Hindlimb muscle (tissue), 1 donor: ENCODE measurements around the gene MINPP1. TPM values are rescaled to one million over a fixed set of nuclear protein-coding genes. Genes with fewer than 3 reads are reported as not detected.
A peak's percentile ranks its signal among the peaks of the same experiment; 100 is the strongest.
"Not testable (repeated sequence)": the region's sequence is repeated elsewhere in the genome, so short reads cannot be mapped to it uniquely, and the experiment has no call there.

Experiments used
- DNase-seq: peaks from one replicate; pipeline ENCODE4 v3.0.0-alpha.2; 2013
- polyA plus RNA-seq: library from polyadenylated mRNA; unstranded; fragments of 120-200 nt; gene quantifications from one replicate; pipeline ENCODE4 v1.2.1, GENCODE V29; 2013; ENCODE audit not compliant: insufficient read length

MINPP1 gene
- polyA plus RNA-seq, 1 donor, result 15.9 TPM

DNA sequence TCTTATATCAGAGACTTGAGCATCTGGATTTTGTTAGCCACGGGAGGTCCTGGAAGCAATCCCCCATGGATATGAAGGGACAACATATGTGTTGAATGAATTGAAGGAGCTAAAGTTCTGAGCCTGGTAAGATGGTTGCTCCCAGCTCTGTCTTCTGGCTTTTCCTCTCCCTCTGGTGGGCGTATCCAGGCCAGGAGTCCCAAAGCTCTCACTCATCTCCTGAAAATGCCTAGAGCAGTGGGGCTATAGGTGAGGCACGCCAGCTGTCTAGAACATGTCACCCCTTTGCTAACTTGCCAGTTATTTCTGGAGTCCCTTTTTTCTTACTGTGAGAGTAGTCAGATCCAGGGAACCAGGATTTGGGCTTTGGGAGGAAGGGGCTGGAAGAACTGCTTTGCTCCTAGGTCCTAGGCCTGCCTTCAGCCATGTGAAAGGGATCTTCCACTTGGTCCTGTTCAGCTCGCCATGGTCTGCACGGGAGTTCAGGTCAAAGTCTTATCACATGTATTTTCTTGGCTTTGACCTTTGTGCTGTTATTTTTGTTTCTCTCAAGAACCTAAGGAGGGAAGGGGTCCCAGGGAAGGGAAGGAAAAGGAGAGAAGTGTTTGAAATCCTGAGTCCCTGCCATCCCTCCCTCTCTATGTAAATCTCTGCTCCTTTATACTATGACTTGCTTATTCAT lies 73.6 kb downstream of the MINPP1 start:
- no peak for DNase-seq

DNA sequence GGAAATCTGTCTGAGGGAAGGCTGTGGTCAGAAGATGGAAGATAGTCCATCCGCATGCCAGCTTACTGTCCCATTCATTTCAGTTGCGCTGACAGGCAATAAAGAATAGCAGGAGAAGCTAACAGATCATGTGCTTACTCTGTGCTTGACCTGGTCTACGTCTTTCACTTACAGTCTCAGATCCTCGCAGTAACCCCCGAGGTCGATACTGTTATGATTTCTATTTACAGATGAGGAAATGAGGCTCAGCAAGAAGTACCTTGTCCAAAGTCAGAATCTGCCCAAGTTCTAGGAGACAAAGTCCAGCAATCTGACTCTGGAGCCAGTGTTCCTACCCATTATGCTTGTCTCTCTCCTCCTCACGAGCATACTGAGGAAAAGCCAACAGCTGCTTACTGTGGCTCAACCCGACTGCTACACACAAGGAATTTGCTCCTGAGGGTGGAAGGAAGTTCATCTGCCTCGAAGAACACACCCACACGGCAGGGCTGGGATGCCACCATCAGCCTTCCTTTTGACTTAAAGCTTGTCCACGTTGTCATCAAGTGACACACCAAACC lies 74.2 kb downstream of the MINPP1 start:
- DNase-seq, result peak; percentile 16

DNA sequence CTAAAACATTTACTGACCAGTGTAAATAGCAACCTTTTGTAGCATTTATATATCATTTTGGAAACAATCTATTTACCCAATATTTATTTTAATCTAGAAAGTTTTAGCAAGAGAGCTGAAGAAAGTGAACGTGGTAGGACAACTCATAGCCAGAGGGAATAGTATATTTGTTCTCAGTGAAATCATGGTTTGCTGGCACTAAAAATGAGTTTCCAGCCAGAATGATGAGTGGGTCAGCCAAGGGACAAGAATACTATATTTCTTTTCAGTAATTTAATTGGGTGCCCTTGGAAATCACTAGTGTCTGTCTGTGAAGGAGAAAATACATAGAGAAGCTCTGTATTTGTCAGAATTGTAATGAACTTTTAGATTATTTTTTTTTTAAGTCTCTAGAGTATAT lies 74.9 kb downstream of the MINPP1 start:
- peak; percentile 64 for DNase-seq

DNA sequence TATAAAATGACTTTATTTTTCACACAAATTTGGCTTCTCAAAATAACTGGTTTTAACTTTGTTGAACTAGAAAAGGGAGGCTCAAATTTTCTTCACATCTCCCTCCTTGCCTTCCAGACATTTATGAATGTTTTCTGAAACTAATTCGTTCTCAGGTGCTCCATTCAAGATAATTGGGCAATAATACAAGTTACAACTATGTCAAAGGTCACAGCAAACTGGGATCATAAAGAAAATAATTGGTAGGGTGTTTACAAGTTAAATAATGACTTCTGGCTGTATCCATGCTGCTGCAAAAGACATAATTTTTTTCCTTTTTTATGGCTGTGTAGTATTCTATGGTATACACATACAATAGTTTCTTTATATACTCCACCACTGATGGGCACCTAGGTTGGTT lies 75.3 kb downstream of the MINPP1 start:
- DNase-seq, result no peak

DNA sequence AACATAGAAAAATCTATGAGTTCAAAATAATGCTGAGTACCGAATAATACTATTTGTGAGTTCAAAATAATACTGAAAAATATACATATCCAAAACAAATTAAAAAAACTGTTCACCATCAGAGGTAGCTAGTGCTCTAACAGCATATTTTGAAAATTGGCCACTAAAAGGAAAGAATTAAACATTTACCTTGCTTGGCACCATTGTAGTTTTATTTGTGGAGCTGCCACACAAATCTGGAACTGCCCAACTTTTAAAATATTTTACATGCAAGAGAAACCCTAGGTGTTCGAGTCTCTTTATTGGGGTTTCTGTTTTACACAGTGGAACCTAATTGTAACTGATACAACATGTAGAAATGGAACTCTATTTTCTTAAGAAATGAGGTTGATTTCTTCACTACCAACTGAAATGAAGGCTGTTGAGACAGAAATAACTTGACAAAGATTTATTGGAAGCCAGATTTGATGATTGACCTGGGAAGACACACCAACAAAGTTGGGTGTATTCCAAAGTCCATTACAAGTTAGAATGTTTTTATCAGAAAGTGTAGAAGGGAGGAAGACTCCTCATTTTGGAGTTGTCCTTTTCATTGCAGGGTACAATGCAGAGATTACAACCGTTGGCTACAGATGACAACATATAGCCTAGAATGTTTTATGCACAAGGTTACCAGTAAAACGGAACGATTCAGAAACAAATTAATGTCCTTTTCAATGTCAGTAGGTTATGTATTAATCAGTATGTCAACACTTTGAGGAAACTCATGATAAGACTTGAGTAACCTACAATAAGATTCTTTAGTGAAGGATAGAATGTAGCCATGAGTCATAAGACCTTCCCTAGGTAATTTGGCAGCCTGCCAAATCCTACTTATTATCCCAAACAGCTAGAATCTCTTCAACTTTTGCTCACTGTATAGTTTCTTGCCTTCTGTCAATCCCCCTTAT lies 81.1 kb downstream of the MINPP1 start:
- DNase-seq, result no peak

DNA sequence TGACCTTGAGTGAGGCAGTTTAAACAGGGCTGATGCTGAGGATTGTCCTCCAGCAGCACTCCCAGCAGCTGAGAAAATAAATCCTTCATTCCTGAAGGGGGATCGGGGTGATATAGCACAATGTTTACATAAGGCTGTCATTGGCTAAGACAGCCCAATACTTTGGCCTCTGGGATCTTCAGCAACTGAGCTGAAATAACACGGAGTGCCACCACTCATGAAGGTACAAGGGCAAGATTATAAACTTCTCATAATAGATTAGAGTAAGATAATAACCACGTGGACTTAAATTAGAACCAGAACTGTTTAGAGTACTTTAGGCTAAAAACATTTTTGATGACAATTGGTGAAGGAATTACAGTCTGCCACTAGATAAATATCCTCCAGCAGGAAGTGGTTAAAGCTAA lies 85.0 kb downstream of the MINPP1 start:
- DNase-seq, result no peak

DNA sequence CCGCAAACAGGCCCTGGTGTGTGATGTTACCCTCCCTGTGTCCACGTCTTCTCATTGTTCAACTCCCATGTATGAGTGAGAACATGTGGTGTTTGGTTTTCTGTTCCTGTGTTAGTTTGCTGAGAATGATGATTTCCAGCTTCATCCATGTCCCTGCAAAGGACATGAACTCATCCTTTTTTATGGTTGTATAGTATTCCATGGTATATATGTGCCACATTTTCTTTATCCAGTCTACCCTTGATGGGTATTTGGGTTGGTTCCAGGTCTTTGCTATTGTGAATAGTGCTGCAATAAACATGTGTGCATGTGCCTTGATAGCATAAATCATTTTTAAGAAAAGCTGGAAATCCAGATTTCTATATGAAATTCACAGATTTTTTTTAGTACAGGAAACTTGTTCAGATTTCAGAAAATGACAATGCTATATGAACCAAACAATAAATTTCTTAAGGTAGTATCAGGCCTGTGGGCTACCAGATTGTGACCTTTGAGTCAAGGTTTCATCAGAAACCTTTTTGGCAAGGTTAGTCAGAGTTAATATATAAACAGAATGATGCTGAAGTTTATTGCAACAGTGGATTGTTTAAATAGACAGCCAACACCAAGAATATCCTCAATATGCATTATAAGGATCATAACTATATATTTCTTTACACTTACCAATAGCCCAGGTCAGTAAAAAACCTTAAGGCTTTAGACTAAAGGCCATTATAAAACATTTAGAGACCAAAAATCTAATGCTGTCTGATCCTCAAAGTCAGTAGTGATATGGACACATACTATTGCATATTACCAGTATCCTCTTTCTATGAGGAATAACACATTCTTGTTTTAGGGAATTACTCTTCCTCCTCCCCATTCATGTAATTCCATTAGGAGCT lies 86.3 kb downstream of the MINPP1 start:
- DNase-seq, result no peak

DNA sequence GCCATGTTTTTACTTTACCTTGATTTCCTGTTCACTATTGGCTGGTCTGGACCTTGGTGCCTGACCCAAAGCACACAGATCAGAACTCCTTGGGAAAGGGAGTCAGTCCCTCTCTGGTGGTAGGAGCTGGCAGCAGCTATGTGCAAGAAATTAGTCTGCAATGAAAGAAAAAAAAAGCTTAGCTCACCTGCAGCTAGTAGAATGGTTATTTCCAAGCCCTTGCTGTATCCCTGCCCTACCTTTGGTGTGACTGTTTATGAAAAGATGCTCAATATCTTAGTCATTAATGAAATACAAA lies 86.8 kb downstream of the MINPP1 start:
- DNase-seq, result no peak

DNA sequence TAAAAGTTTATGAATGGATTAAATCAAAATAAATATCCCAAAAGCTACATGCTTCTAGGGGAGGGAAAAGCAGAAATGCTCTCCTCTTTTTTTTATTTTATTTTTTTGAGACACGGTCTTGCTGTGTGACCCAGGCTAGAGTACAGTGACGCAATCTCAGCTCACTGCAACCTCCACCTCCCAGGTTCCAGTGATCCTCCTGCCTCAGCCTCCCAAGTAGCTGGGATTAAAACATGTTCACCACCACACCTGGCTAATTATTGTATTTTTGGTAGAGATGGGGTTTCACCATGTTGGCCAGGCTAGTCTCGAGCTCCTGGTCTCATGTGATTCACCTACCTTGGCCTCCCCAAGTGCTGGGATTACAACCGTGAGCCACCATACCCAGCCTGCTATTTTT lies 88.2 kb downstream of the MINPP1 start:
- not testable (repeated sequence) for DNase-seq

DNA sequence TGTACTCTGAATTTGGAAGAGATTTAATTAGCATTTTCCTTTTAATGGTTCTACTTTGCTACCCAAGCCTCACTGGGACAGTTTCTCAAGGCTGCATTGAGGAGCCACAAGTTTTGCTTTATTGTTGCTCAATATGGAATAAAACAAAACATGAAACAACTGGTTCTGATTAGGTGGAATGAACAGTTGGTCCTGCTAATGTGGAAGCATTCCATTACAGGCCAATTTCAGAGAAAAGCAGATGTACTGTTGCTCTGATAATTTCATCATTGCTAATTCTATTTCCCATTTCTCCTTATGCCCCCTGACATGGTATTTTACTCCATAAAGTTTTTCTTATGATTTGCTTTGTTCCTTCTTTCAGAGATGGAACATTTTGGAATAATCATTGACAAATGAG lies 89.0 kb downstream of the MINPP1 start:
- no peak for DNase-seq

DNA sequence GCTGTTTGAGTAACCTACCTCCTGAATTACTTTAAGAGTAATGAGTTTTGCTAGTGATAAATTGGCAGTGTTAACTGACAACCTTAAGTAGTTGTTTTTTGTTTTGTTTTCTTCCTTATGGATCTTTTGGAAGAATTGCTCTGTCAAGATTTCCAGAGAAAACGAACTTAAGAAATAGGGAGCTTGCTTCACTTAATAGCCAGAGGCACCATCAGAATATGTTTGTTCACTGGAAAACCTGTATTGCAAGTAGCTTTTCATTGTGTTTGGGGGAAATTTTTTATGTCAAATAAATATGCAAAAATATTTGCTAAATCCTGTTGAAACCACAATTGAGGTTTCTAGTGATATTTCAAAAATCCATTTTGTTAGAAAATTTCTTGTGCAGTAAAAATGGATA lies 89.5 kb downstream of the MINPP1 start:
- DNase-seq, result no peak

DNA sequence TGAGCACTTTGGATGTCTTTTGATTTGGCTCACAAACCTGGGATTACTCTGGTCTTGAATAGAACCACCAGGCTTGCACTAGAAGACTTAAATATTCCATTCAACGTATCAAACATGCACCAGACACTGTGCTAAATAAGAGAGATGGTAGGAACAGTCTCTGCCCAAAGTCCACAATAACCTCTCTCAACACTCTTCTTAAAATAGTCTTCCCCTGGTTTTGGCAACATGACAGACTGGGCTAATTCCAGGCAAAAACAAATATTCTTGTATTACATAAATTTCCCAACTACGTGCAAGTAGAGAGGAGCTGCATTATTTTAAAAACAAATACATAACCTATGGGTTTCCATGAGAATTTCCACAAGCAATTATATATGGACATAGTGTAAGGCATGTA lies 90.2 kb downstream of the MINPP1 start:
- no peak for DNase-seq

DNA sequence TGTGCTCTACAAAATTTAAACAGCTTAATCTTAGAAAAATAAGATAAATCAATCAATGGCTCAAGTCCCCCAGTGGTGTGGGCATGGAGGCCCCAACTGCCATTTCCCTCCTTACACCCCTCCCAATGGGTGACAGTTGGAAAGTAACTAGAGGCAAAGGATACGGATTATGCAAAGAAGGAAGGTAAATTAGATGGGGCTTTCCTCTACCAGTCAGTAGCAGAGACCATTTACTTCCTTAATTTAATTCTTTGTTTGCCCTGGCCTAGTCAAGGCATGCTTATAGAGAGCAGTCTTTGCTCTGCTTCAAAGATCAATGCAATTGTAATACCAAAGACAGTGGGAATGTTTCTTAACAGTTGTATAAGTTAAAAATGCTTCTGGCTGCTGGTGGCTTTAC lies 91.7 kb downstream of the MINPP1 start:
- DNase-seq, result no peak

DNA sequence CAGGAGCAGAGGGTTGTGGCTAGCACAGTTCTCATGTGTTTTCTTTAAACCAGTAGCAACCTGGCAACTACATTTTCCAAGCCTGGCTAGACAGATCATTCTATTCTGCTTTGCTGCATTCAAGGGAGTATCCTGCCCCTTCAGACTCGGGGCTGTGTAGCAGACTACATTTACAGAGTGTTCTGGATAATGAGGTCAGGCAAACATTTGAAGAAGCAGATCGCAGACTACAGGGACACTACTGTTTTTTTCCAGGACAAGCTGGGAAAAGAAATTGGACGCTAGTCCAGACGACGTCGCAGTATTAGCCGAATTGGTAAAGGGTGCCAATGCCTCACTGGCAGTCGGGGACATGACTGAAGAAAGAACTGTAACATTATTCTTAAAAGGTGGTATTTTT lies 94.0 kb downstream of the MINPP1 start:
- DNase-seq, result no peak

DNA sequence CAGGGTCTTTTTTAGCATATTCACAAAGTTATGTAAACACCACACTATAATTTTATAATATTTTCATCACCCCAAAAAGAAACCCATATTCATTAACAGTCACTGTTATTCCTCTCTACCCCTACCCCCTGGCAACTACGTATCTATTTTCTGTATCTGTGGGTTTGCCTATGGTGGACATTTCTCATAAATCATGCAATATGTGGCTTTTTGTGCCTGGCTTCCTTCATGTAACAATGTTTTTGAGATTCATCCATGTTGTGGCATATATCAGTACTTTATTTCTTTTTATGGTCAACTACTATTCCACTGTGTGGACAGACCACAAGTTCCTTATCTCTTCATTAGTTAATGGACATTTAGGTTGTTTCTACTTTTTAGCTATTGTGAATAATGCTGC lies 95.9 kb downstream of the MINPP1 start:
- no peak for DNase-seq

Other genes starting within 250 kb of the MINPP1 start
- 12.8 TPM for gene NUTM2D, start 147.1 kb upstream of the MINPP1 start, polyA plus RNA-seq
- 8.7 TPM for gene PAPSS2, start 155.0 kb downstream of the MINPP1 start, polyA plus RNA-seq